Renal cortex interstitium (tissue), 11 donors: ENCODE data around the gene PAPLN. TPM values are rescaled to one million over a fixed set of nuclear protein-coding genes. Genes with fewer than 3 reads are reported as not detected.

Experiments
- DNase-seq, 11 donors: peaks; one replicate each; pipeline ENCODE4 v3.0.0-alpha.2; 2013; ENCODE audit warnings: low read depth in 9 of 11, low spot score in 4 of 11; ENCODE audit errors: extremely low read depth in 1 of 11
- polyA plus RNA-seq, 3 donors: library from polyadenylated mRNA; unstranded; fragments of 120-200 nt; gene quantifications; one replicate each; pipeline ENCODE4 v1.2.1, GENCODE V29; 2013; ENCODE audit not compliant: insufficient read length in 3 of 3

PAPLN gene
- polyA plus RNA-seq, 3 donors: 21.7 to 42.9 (median 25.2) TPM

DNA sequence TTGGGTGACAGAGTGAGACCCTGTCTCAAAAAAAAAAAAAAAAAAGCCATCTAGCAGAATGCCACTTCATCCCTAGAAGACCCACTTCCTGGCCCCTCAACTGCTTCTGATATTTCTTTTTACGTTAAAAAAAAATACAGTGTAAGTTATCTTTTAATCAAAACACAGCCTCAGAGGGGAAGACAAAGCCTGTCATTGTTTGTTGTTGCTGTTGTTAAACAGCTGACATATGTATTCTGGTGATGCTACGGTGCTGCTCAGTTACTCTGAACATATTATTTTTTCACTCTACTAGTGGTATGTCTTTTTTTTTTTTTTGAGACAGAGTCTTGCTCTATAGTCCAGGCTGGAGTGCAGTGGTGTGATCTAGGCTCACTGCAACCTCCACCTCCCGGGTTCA lies 75.4 kb downstream of the PAPLN start:
- DNase-seq: no peak

DNA sequence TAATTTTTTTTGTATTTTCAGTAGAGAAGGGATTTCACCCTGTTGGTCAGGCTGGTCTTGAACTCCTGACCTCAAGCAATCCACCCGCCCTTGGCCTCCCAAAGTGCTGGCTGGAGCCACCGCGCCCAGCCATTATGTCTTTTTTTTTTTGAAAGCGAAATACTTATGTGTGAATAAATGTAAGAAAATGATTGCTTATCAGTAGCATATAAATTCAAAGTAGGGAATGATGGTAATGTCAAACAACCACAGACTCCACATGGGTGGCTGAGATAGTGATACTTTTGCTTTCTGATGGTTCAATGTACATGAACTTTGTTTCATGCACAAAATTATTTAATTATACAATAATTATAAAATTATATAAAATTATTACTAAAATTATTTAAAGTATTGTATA lies 75.8 kb downstream of the PAPLN start:
- no peak for DNase-seq

DNA sequence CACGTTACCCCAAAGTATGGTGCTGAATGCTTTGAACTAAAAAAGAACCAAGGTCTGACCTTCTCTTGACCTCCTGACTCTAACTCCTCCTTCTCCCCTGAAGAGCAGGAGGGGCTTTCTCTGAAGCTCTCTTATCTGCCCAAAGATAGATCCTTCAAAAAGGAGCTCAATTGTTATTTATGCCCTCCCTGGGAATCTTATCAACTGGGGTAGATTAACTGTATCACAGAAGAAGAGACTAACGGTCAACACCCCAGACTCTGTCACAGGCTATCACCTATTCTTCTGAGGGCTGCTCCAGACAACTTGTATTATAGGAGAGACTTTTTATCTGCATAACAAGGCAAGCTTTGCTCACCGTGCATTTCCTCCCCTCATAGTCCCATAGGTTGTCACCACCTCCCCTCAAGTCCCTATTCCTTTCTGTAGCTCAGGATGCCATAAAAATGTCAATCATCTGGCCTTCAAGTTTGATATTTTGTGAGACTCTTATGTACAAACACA lies 86.6 kb downstream of the PAPLN start:
- no peak for DNase-seq

Other genes starting within 250 kb of the PAPLN start
- gene ZFYVE1, start 210.4 kb upstream of the PAPLN start, polyA plus RNA-seq: 10 to 100 TPM; 18.7 to 23.8 (median 19.6) TPM
- gene RBM25, start 179.0 kb upstream of the PAPLN start, polyA plus RNA-seq: 100 to 1,000 TPM; 147 to 194 (median 184) TPM
- 10 to 100 TPM; 67.9 to 74.1 (median 68.4) TPM for gene PSEN1, start 101.0 kb upstream of the PAPLN start, polyA plus RNA-seq
- gene NUMB, start 221.0 kb downstream of the PAPLN start, polyA plus RNA-seq: 100 to 1,000 TPM in 1 of 3 donors, 10 to 100 TPM in 2; 78.3 to 112 (median 87.8) TPM